ENCODE data around the gene LIMCH1. TPM values are rescaled to one million over a fixed set of nuclear protein-coding genes. Genes with fewer than 3 reads are reported as not detected.

Gene LIMCH1
- total RNA-seq, 3 donors from 2014 or later (not counting 1 experiment from before 2014, with no cell fraction given) = 0.05 TPM; not detected in 2

GRCh38 chr4:41554905-41555304, 16.9 kb downstream of the LIMCH1 start:
- peaks cover 11% of the 10 kb centered on the region for H3K36me3 Mint-ChIP-seq

GRCh38 chr4:41556526-41556925, 18.6 kb downstream of the LIMCH1 start:
- Mint-ChIP-seq H3K4me3 (no peak overlapping the region), H3K4me1 (no peaks in the 10 kb centered on the region), H3K27me3 (ENCODE audit: low read depth in 2 of 2) (peaks cover 0 to 3% of the 10 kb centered on the region in 2 donors), H3K36me3 (peaks cover 11% of the 10 kb centered on the region), H3K27ac (no peak overlapping the region), H3K9me3 (peaks cover 0 to 8% of the 10 kb centered on the region in 2 donors)
- no peak for ATAC-seq
- H3K27ac ChIP-seq (ENCODE audit: low read length) = no peak overlapping the region
- no peak for TF ChIP-seq CTCF (IDR thresholded peaks at IDR 0.05)
- no peaks in the 10 kb centered on the region for H3K9me3 ChIP-seq (ENCODE audit: control insufficient read depth, insufficient read depth, low read length)
- no CpG with 5 or more reads among the region's 1 CpG for WGBS (ENCODE audit: insufficient coverage)
- H3K36me3 ChIP-seq (ENCODE audit: control insufficient read depth, insufficient read depth, low read length) = no peaks in the 10 kb centered on the region
- H3K27me3 ChIP-seq (ENCODE audit: control insufficient read depth, insufficient read depth, low read length) = no peaks in the 10 kb centered on the region
- H3K4me1 ChIP-seq (ENCODE audit: control insufficient read depth, insufficient read depth, low read length) = no peaks in the 10 kb centered on the region
- intact Hi-C loops (cut with micrococcal nuclease) = no loop called here
- no peak for DNase-seq
- no peak overlapping the region for H3K4me3 ChIP-seq (ENCODE audit: low read length)

More at GRCh38 chr4:41554905-41555304, 16.9 kb downstream of the LIMCH1 start:
- no peaks in the 10 kb centered on the region for H3K4me1 ChIP-seq (ENCODE audit: control insufficient read depth, insufficient read depth, low read length)
- WGBS (ENCODE audit: insufficient coverage) = 84% methylated on average over 4 of the region's 4 CpGs
- no peak for TF ChIP-seq CTCF (IDR thresholded peaks at IDR 0.05)
- intact Hi-C loops (cut with micrococcal nuclease) = no loop called here
- no peak overlapping the region for H3K27ac ChIP-seq (ENCODE audit: low read length)
- H3K36me3 ChIP-seq (ENCODE audit: control insufficient read depth, insufficient read depth, low read length) = no peaks in the 10 kb centered on the region
- no peak overlapping the region for H3K4me3 ChIP-seq (ENCODE audit: low read length)
- Mint-ChIP-seq H3K9me3 (peaks cover 0 to 8% of the 10 kb centered on the region in 2 donors), H3K27me3 (ENCODE audit: low read depth in 2 of 2) (no peaks in the 10 kb centered on the region), H3K4me1 (no peaks in the 10 kb centered on the region), H3K27ac (no peak overlapping the region), H3K4me3 (no peak overlapping the region)
- H3K27me3 ChIP-seq (ENCODE audit: control insufficient read depth, insufficient read depth, low read length) = no peaks in the 10 kb centered on the region
- DNase-seq = no peak
- ATAC-seq = no peak
- H3K9me3 ChIP-seq (ENCODE audit: control insufficient read depth, insufficient read depth, low read length) = no peaks in the 10 kb centered on the region

- H3K4me3 Mint-ChIP-seq = no peak overlapping the region
- WGBS (ENCODE audit: insufficient coverage) = 91% methylated on average over 2 of the region's 2 CpGs
- no peaks in the 10 kb centered on the region for H3K27me3 ChIP-seq (ENCODE audit: control insufficient read depth, insufficient read depth, low read length)
- DNase-seq = no peak
- H3K36me3 Mint-ChIP-seq = peaks cover under 1% of the 10 kb centered on the region
- peaks cover 0 to 5% of the 10 kb centered on the region in 2 donors for H3K9me3 Mint-ChIP-seq
- H3K36me3 ChIP-seq (ENCODE audit: control insufficient read depth, insufficient read depth, low read length) = no peaks in the 10 kb centered on the region
- H3K4me3 ChIP-seq (ENCODE audit: low read length) = no peak overlapping the region
- no peak overlapping the region for H3K27ac ChIP-seq (ENCODE audit: low read length)
- H3K4me1 Mint-ChIP-seq = no peaks in the 10 kb centered on the region
- H3K27me3 Mint-ChIP-seq (ENCODE audit: low read depth in 2 of 2) = peaks cover 0 to 3% of the 10 kb centered on the region in 2 donors
- intact Hi-C loops (cut with micrococcal nuclease) = no loop called here
- no peaks in the 10 kb centered on the region for H3K4me1 ChIP-seq (ENCODE audit: control insufficient read depth, insufficient read depth, low read length)
- TF ChIP-seq CTCF (IDR thresholded peaks at IDR 0.05) = no peak
- H3K9me3 ChIP-seq (ENCODE audit: control insufficient read depth, insufficient read depth, low read length) = no peaks in the 10 kb centered on the region
- no peak overlapping the region for H3K27ac Mint-ChIP-seq
- no peak for ATAC-seq
These were observed 22.1 kb downstream of the LIMCH1 start for GRCh38 chr4:41559940-41560516.

- H3K4me3 ChIP-seq (ENCODE audit: low read length) = no peak overlapping the region
- no peaks in the 10 kb centered on the region for H3K9me3 ChIP-seq (ENCODE audit: control insufficient read depth, insufficient read depth, low read length)
- TF ChIP-seq CTCF (IDR thresholded peaks at IDR 0.05) = no peak
- no peak for DNase-seq
- no peak overlapping the region for H3K27ac Mint-ChIP-seq
- H3K4me3 Mint-ChIP-seq = no peak overlapping the region
- no peak for ATAC-seq
- no peaks in the 10 kb centered on the region for H3K4me1 ChIP-seq (ENCODE audit: control insufficient read depth, insufficient read depth, low read length)
- H3K27me3 ChIP-seq (ENCODE audit: control insufficient read depth, insufficient read depth, low read length) = no peaks in the 10 kb centered on the region
- H3K36me3 ChIP-seq (ENCODE audit: control insufficient read depth, insufficient read depth, low read length) = no peaks in the 10 kb centered on the region
- H3K9me3 Mint-ChIP-seq = peaks cover 0 to 5% of the 10 kb centered on the region in 2 donors
- H3K4me1 Mint-ChIP-seq = no peaks in the 10 kb centered on the region
- H3K27me3 Mint-ChIP-seq (ENCODE audit: low read depth in 2 of 2) = peaks cover 0 to 3% of the 10 kb centered on the region in 2 donors
- no peaks in the 10 kb centered on the region for H3K36me3 Mint-ChIP-seq
- intact Hi-C loops (cut with micrococcal nuclease) = no loop called here
- WGBS (ENCODE audit: insufficient coverage) = 89% methylated on average over 3 of the region's 3 CpGs
- H3K27ac ChIP-seq (ENCODE audit: low read length) = no peak overlapping the region
These were observed 23.3 kb downstream of the LIMCH1 start for GRCh38 chr4:41561244-41561643.
